CD4-positive, CD25-positive, alpha-beta regulatory T cell (primary cell): ENCODE data around the gene HSD17B14. TPM values are rescaled to one million over a fixed set of nuclear protein-coding genes. Genes with fewer than 3 reads are reported as not detected.

Experiments used
- ATAC-seq, 2 donors: fragments of 150-1000 bp; cut with Tn5 transposase; one replicate each; pipeline ENCODE4 v1.10.0; 2021; ENCODE audit warnings: low read depth in 2 of 2, moderate number of reproducible peaks in 2 of 2, moderate library complexity in 1 of 2
- DNase-seq, 3 donors: peaks; one replicate each; pipeline versions ENCODE4 v3.0.0 to v3.0.0-alpha.2; 2012 to 2022; ENCODE audit warnings: mixed read lengths in 1 of 3
- H3K27ac ChIP-seq: one replicate; pipeline ENCODE4 v1.7.0; 2013; ENCODE audit warnings: mild to moderate bottlenecking, low read length; ENCODE audit not compliant: insufficient read depth, poor library complexity, severe bottlenecking
- H3K27me3 ChIP-seq: one replicate; pipeline ENCODE4 v1.7.0; 2013; ENCODE audit warnings: low read length; ENCODE audit not compliant: control insufficient read depth, insufficient read depth
- H3K36me3 ChIP-seq: one replicate; pipeline ENCODE4 v1.7.0; 2013; ENCODE audit warnings: mild to moderate bottlenecking, low read length, moderate library complexity; ENCODE audit not compliant: control insufficient read depth, insufficient read depth
- H3K4me1 ChIP-seq: 2 replicates; pipeline ENCODE4 v1.7.0; 2013; ENCODE audit warnings: mild to moderate bottlenecking, low read length; ENCODE audit not compliant: insufficient read depth, control insufficient read depth, poor library complexity, severe bottlenecking
- H3K4me3 ChIP-seq: one replicate; pipeline ENCODE4 v1.7.0; 2013; ENCODE audit warnings: low read depth, mild to moderate bottlenecking, low read length, moderate library complexity
- H3K9me3 ChIP-seq, 2 experiments: 1 replicate in 1 of 2; 2 replicates in 1 of 2; pipeline ENCODE4 v1.7.0; 2013; ENCODE audit warnings: low read length in 2 of 2, mild to moderate bottlenecking in 1 of 2, moderate library complexity in 1 of 2; ENCODE audit not compliant: control insufficient read depth in 2 of 2
- H3K27ac Mint-ChIP-seq, 3 donors: one replicate each; pipeline ENCODE4 v1.8.0; 2020 to 2022; ENCODE audit warnings: mild to moderate bottlenecking in 3 of 3, mixed read lengths in 3 of 3, moderate library complexity in 2 of 3
- H3K27me3 Mint-ChIP-seq: one replicate; pipeline ENCODE4 v1.8.0; 2022; ENCODE audit warnings: mild to moderate bottlenecking, mixed read lengths
- H3K36me3 Mint-ChIP-seq: one replicate; pipeline ENCODE4 v1.8.0; 2020; ENCODE audit warnings: mixed read lengths
- H3K4me1 Mint-ChIP-seq, 4 donors: one replicate each; pipeline ENCODE4 v1.8.0; 2020 to 2022; ENCODE audit warnings: mixed read lengths in 4 of 4, mild to moderate bottlenecking in 1 of 4
- H3K4me3 Mint-ChIP-seq, 4 donors: one replicate each; pipeline ENCODE4 v1.8.0; 2020 to 2022; ENCODE audit warnings: mild to moderate bottlenecking in 4 of 4, mixed read lengths in 4 of 4, moderate library complexity in 3 of 4
- H3K9me3 Mint-ChIP-seq, 7 donors: one replicate each; pipeline ENCODE4 v1.8.0; 2020 to 2022; ENCODE audit warnings: mixed read lengths in 7 of 7, mild to moderate bottlenecking in 3 of 7, moderate library complexity in 2 of 7
- polyA plus RNA-seq, 4 donors: library from polyadenylated mRNA; unstranded; fragments of 300-500 nt; fragmentation: Illumina TruSeq; gene quantifications; one replicate each; pipeline ENCODE4 v1.2.3, GENCODE V29; 2021
- total RNA-seq: library from RNA; stranded (reverse); gene quantifications from one replicate; pipeline ENCODE4 v1.2.3, GENCODE V29; 2022

The HSD17B14 gene
- total and polyA plus RNA-seq, 5 donors from 2014 or later: 0.29 to 2.0 (median 0.49) TPM

DNA sequence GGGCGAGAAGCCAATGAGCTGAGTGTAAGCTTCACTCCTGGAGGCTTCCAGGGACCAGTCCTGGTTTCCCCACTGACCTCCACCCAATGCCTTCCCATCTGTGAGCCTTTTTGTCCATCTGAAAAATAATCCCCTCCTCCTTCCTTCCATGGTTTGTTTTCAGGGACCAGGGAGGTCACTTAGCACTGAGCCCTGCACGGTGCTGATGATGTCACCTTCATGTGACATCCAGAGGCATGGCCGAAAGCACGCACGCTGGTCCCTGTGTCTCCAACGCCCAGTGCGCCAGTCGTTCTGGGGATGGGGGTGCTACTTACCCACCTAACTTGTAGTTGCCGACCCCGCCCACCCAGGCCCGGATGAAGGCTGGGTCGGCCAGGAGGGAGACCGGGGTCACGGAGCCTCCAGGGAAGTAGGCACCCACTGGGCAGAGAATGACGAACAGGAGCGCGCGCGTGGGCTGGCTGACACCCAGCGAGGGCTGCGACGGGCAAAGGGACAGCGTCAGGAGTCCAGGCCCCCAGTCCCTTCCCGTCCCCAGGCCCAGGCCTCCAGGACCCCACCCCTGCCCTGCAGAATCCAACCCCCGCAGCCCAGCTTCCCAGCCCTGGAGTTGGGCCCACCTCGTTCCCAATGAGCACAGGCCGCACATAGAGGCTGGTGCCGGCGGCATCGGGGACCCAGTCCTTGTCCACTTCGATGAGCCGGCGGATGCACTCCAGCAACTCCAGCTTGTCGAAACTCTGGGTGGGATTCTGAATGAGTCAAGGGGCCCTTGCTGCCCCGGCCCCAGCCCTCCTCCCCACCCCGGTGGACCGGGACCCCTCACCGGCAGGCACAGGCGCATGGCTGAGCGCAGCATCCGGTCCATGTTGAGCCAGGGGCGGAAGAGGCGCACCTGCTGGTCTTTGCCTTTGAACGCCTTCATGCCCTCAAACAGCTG lies 36.7 kb downstream of the HSD17B14 start:
- no peaks in the 10 kb centered on the region for H3K36me3 Mint-ChIP-seq
- H3K27ac Mint-ChIP-seq: peak overlapping the region in 1 of 3 donors; percentile 53
- H3K27ac ChIP-seq: no peak overlapping the region
- H3K4me1 ChIP-seq: peaks cover 6% of the 10 kb centered on the region
- H3K4me3 Mint-ChIP-seq: no peak overlapping the region
- peaks cover 3 to 10% (median 8%) of the 10 kb centered on the region in 4 donors for H3K4me1 Mint-ChIP-seq
- H3K27me3 Mint-ChIP-seq: no peaks in the 10 kb centered on the region
- H3K9me3 Mint-ChIP-seq: no peaks in the 10 kb centered on the region
- H3K4me3 ChIP-seq: no peak overlapping the region
- H3K9me3 ChIP-seq: no peaks in the 10 kb centered on the region
- H3K36me3 ChIP-seq: no peaks in the 10 kb centered on the region
- no peak for ATAC-seq
- no peaks in the 10 kb centered on the region for H3K27me3 ChIP-seq
- DNase-seq: no peak

DNA sequence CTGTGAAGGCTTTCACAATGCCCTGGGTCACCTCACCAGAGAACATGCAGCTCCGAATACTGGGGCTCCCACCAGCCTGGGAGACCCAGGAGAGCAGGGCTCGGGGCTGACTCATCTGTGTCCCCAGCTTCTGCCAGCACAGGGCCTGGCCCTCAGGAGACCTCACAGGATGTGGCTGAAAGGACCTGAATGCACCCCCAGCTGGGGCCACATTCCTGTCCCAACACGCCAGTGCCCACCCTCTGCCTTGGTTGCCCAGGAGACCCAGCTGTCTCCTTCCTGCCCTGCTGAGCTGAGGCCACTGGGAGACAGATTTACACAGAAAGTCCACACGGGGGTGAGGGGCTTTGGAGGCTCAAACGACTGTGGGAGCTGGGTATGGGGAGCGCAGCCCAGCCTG lies 37.4 kb downstream of the HSD17B14 start:
- DNase-seq (no peak), ATAC-seq (no peak)
- no peaks in the 10 kb centered on the region for H3K36me3 Mint-ChIP-seq

GRCh38 chr19:48797103-48797502 lies 39.2 kb downstream of the HSD17B14 start:
- DNase-seq (no peak), ATAC-seq (no peak)
- Mint-ChIP-seq H3K4me3 (peak overlapping the region in 1 of 4 donors; percentile 72), H3K27ac (no peak overlapping the region), H3K36me3 (no peaks in the 10 kb centered on the region), H3K9me3 (no peaks in the 10 kb centered on the region), H3K4me1 (peaks cover 6 to 10% (median 8%) of the 10 kb centered on the region in 4 donors), H3K27me3 (no peaks in the 10 kb centered on the region)
- Histone ChIP-seq H3K27me3 (no peaks in the 10 kb centered on the region), H3K9me3 (no peaks in the 10 kb centered on the region), H3K4me1 (peaks cover 6% of the 10 kb centered on the region), H3K36me3 (no peaks in the 10 kb centered on the region), H3K27ac (no peak overlapping the region), H3K4me3 (no peak overlapping the region)

More for the DNA sequence above, 37.4 kb downstream of the HSD17B14 start:
- Histone ChIP-seq H3K9me3 (no peaks in the 10 kb centered on the region), H3K4me3 (no peak overlapping the region), H3K27ac (no peak overlapping the region), H3K36me3 (no peaks in the 10 kb centered on the region), H3K27me3 (no peaks in the 10 kb centered on the region), H3K4me1 (peaks cover 6% of the 10 kb centered on the region)
- Mint-ChIP-seq H3K4me3 (no peak overlapping the region), H3K27ac (no peak overlapping the region), H3K9me3 (no peaks in the 10 kb centered on the region), H3K27me3 (no peaks in the 10 kb centered on the region), H3K4me1 (peaks cover 6 to 10% (median 8%) of the 10 kb centered on the region in 4 donors)

DNA sequence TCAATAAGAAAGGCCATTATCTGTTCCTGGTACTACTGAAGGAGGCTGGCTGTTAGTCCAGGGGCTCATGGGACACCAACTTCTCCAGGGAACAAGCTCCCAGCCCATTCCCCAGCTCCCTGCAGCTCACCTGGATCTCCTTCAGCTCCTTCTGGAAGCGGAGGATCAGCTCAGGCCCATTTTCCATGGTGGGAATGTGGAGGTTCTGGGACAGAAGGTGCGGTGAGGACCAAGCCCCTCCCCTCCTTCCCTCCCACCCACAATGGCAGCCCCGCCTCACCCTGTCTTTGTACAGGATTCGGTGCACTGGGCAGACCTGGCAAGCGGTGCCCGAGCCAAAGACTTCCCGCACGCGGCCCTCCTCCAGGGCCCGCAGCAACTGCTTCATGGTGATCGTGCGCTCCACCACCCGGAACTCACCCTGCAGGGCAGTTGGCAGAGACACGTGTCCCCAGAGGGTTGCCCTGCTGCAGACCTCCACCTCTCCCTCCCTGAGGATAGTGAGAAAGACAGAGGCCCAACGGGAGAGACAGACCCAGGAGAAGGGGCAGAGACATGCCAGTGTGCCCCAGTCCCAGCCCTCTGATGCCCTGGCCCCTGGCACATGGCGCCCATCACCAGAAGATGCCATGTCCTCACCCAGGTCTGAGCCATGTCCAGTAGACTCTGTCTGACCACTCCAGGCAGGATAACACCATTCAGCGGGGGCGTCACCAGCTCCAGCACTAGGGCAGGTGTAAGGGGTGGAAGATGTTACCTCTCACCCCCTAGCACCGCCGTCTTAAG lies 39.8 kb downstream of the HSD17B14 start:
- ATAC-seq (no peak), DNase-seq (no peak)
- Mint-ChIP-seq H3K9me3 (no peaks in the 10 kb centered on the region), H3K4me1 (peaks cover 6 to 10% (median 8%) of the 10 kb centered on the region in 4 donors), H3K27me3 (no peaks in the 10 kb centered on the region), H3K36me3 (no peaks in the 10 kb centered on the region), H3K27ac (no peak overlapping the region), H3K4me3 (no peak overlapping the region)
- Histone ChIP-seq H3K9me3 (no peaks in the 10 kb centered on the region), H3K27ac (no peak overlapping the region), H3K4me1 (peaks cover 6% of the 10 kb centered on the region), H3K36me3 (no peaks in the 10 kb centered on the region), H3K4me3 (no peak overlapping the region), H3K27me3 (no peaks in the 10 kb centered on the region)

GRCh38 chr19:48795685-48796070 lies 40.6 kb downstream of the HSD17B14 start:
- Histone ChIP-seq H3K9me3 (no peaks in the 10 kb centered on the region), H3K4me1 (peaks cover 6% of the 10 kb centered on the region), H3K27me3 (no peaks in the 10 kb centered on the region), H3K36me3 (no peaks in the 10 kb centered on the region), H3K27ac (peak overlapping the region; percentile 72), H3K4me3 (peak overlapping the region; percentile 82)
- Mint-ChIP-seq H3K36me3 (no peaks in the 10 kb centered on the region), H3K27ac (peak overlapping the region in 2 of 3 donors; percentile 86 to 90), H3K9me3 (no peaks in the 10 kb centered on the region), H3K4me1 (peaks cover 6 to 10% (median 8%) of the 10 kb centered on the region in 4 donors), H3K4me3 (peak overlapping the region; percentile 86 to 97 (median 94)), H3K27me3 (no peaks in the 10 kb centered on the region)
- ATAC-seq (no peak), DNase-seq (no peak)

DNA sequence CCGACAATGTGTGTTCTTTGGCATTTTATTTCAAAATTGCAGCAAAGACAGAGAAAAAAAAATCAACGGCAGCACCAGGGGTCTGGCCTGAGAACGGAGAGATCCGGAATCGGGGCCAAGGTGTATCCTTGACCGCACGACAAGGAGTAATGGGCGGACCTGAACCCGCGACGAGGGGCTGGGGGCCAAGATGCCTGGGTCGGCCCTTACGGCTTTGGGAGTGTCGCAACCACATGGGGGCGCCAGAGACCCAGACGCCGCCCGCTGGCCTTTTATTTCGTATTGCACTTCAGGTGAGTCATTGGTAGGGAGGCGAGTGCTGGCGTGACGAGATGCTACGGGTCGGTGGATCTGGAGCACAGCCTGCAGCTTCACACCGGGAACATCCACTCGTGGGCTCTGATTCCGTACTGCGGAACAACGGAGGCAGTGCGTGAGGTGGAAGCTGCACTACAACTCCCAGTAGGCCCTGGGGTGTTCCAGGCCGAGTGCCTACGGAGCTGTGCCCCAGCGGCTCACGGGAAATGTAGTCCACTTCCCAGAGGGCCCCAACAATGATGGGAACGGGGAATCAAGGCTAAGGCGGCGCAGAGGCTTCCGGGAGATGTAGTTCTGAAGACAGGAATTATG lies 41.1 kb downstream of the HSD17B14 start:
- H3K36me3 Mint-ChIP-seq: no peaks in the 10 kb centered on the region
- peak overlapping the region; percentile 72 for H3K27ac ChIP-seq
- H3K27ac Mint-ChIP-seq: peak overlapping the region in 2 of 3 donors; percentile 86 to 90
- H3K9me3 Mint-ChIP-seq: no peaks in the 10 kb centered on the region
- H3K9me3 ChIP-seq: no peaks in the 10 kb centered on the region
- peaks cover 6 to 10% (median 8%) of the 10 kb centered on the region in 4 donors for H3K4me1 Mint-ChIP-seq
- DNase-seq (peak; percentile 78 to 93 (median 86)), ATAC-seq (peak; percentile 99 to 100)
- H3K36me3 ChIP-seq: no peaks in the 10 kb centered on the region
- H3K4me3 Mint-ChIP-seq: peak overlapping the region; percentile 86 to 97 (median 94)
- H3K4me1 ChIP-seq: peaks cover 6% of the 10 kb centered on the region
- no peaks in the 10 kb centered on the region for H3K27me3 ChIP-seq
- H3K4me3 ChIP-seq: peak overlapping the region; percentile 82
- H3K27me3 Mint-ChIP-seq: no peaks in the 10 kb centered on the region

GRCh38 chr19:48794291-48794690 lies 42.0 kb downstream of the HSD17B14 start:
- no peaks in the 10 kb centered on the region for H3K9me3 ChIP-seq
- H3K4me1 Mint-ChIP-seq: peaks cover 6 to 10% (median 8%) of the 10 kb centered on the region in 4 donors
- H3K27ac Mint-ChIP-seq: peak overlapping the region in 1 of 3 donors; percentile 90
- H3K9me3 Mint-ChIP-seq: no peaks in the 10 kb centered on the region
- H3K27me3 Mint-ChIP-seq: no peaks in the 10 kb centered on the region
- H3K4me3 ChIP-seq: no peak overlapping the region
- H3K36me3 Mint-ChIP-seq: no peaks in the 10 kb centered on the region
- H3K36me3 ChIP-seq: no peaks in the 10 kb centered on the region
- H3K27me3 ChIP-seq: no peaks in the 10 kb centered on the region
- H3K4me1 ChIP-seq: peaks cover 6% of the 10 kb centered on the region
- no peak for DNase-seq
- no peak for ATAC-seq
- no peak overlapping the region for H3K27ac ChIP-seq
- H3K4me3 Mint-ChIP-seq: peak overlapping the region in 3 of 4 donors; percentile 40 to 97 (median 95)
